22Rv1 (cell line): Measurements from ENCODE around the gene CCT8.

Source experiments
- CTCF ChIP-seq: fragments of 450-650 bp; IDR thresholded peaks from 2 replicates; pipeline ENCODE4 v1.5.1; 2017; ENCODE audit warnings: mild to moderate bottlenecking
- ZFX ChIP-seq: fragments of 450-650 bp; IDR thresholded peaks from 2 replicates; pipeline ENCODE4 v1.6.1; 2017; ENCODE audit warnings: antibody characterized with exemption, borderline replicate concordance

GRCh38 chr21:29030909-29031308 is 42.5 kb downstream of the CCT8 start:
- TF ChIP-seq CTCF (no peak), ZFX (no peak)
